ENCODE measurements around the gene HOXA10.

The HOXA10 gene

GRCh38 chr7:27161214-27161720 is 12.9 kb downstream of the HOXA10 start:
- Histone ChIP-seq H2BK120ac (ENCODE audit: low read depth, low read length) (peak overlapping the region; percentile 27), H3K9ac (ENCODE audit: low read length) (peak overlapping the region; percentile 90), H2AFZ (ENCODE audit: low read depth, low read length) (peak overlapping the region; percentile 43), H2AK5ac (ENCODE audit: low read length, severe bottlenecking) (no peak overlapping the region), H2BK5ac (ENCODE audit: low read depth, low read length, poor library complexity, severe bottlenecking) (no peak overlapping the region), H2BK12ac (ENCODE audit: low read length in 2 of 2) (no peak overlapping the region), H3K18ac (ENCODE audit: low read depth in 1 of 2, low read length in 2 of 2) (peak overlapping the region in 1 of 2 experiments; percentile 70), H3K23ac (ENCODE audit: low read length in 2 of 2) (no peak overlapping the region), H3K36me3 (ENCODE audit: control insufficient read depth in 1 of 2, insufficient read depth in 2 of 2, low read depth in 1 of 2, low read length in 2 of 2) (peaks cover 15 to 41% of the 10 kb centered on the region in 2 experiments), H3K4me3 (ENCODE audit: insufficient read depth in 1 of 2, low read depth in 1 of 2, low read length in 2 of 2) (peak overlapping the region in 1 of 2 experiments; percentile 92), H3K27ac (ENCODE audit: low read length, poor library complexity, severe bottlenecking) (peak overlapping the region; percentile 25), H4K8ac (ENCODE audit: low read length) (peak overlapping the region; percentile 47), H3K4ac (ENCODE audit: low read depth in 1 of 2, low read length in 2 of 2) (no peak overlapping the region), H3K9me3 (ENCODE audit: control insufficient read depth, low read length) (no peaks in the 10 kb centered on the region), H3K27me3 (ENCODE audit: control insufficient read depth in 1 of 2, insufficient read depth in 1 of 2, low read length in 2 of 2) (peaks cover 0 to 26% of the 10 kb centered on the region in 2 experiments), H3K14ac (ENCODE audit: low read length in 2 of 2) (no peak overlapping the region), H3K79me1 (replicated peaks; ENCODE audit: low read length, poor library complexity, severe bottlenecking) (peaks cover 3% of the 10 kb centered on the region), H3K4me2 (ENCODE audit: low read length, poor library complexity, severe bottlenecking) (peak overlapping the region; percentile 94), H2BK15ac (ENCODE audit: low read depth, poor library complexity, severe bottlenecking) (no peak overlapping the region), H3K4me1 (ENCODE audit: control insufficient read depth, insufficient read depth, low read depth, low read length) (peaks cover 34% of the 10 kb centered on the region), H4K91ac (ENCODE audit: low read length) (no peak overlapping the region)
- DNase-seq, result no peak
- 7% methylated on average over 18 of the region's 27 CpGs for WGBS

GRCh38 chr7:27160546-27161213 is 13.4 kb downstream of the HOXA10 start:
- Histone ChIP-seq H2BK15ac (ENCODE audit: low read depth, poor library complexity, severe bottlenecking) (peak overlapping the region; percentile 44), H2AFZ (ENCODE audit: low read depth, low read length) (peak overlapping the region; percentile 84), H4K8ac (ENCODE audit: low read length) (peak overlapping the region; percentile 76), H3K79me1 (replicated peaks; ENCODE audit: low read length, poor library complexity, severe bottlenecking) (peaks cover 3% of the 10 kb centered on the region), H3K4ac (ENCODE audit: low read depth in 1 of 2, low read length in 2 of 2) (peak overlapping the region; percentile 63 to 73), H3K4me3 (ENCODE audit: insufficient read depth in 1 of 2, low read depth in 1 of 2, low read length in 2 of 2) (peak overlapping the region; percentile 60 to 82), H3K4me1 (ENCODE audit: control insufficient read depth, insufficient read depth, low read depth, low read length) (peaks cover 30% of the 10 kb centered on the region), H2BK120ac (ENCODE audit: low read depth, low read length) (peak overlapping the region; percentile 30), H4K91ac (ENCODE audit: low read length) (peak overlapping the region; percentile 30), H2BK5ac (ENCODE audit: low read depth, low read length, poor library complexity, severe bottlenecking) (no peak overlapping the region), H2BK12ac (ENCODE audit: low read length in 2 of 2) (peak overlapping the region in 1 of 2 experiments; percentile 48), H3K23ac (ENCODE audit: low read length in 2 of 2) (peak overlapping the region in 1 of 2 experiments; percentile 66), H3K9ac (ENCODE audit: low read length) (peak overlapping the region; percentile 84), H2AK5ac (ENCODE audit: low read length, severe bottlenecking) (no peak overlapping the region), H3K4me2 (ENCODE audit: low read length, poor library complexity, severe bottlenecking) (peak overlapping the region; percentile 94), H3K27me3 (ENCODE audit: control insufficient read depth in 1 of 2, insufficient read depth in 1 of 2, low read length in 2 of 2) (peaks cover 0 to 32% of the 10 kb centered on the region in 2 experiments), H3K36me3 (ENCODE audit: control insufficient read depth in 1 of 2, insufficient read depth in 2 of 2, low read depth in 1 of 2, low read length in 2 of 2) (peaks cover 15 to 39% of the 10 kb centered on the region in 2 experiments), H3K9me3 (ENCODE audit: control insufficient read depth, low read length) (no peaks in the 10 kb centered on the region), H3K14ac (ENCODE audit: low read length in 2 of 2) (peak overlapping the region in 1 of 2 experiments; percentile 88), H3K18ac (ENCODE audit: low read depth in 1 of 2, low read length in 2 of 2) (peak overlapping the region; percentile 33 to 82), H3K27ac (ENCODE audit: low read length, poor library complexity, severe bottlenecking) (peak overlapping the region; percentile 25)
- DNase-seq, result peak; percentile 78
- WGBS, result 5% methylated on average over 49 of the region's 54 CpGs

- no peak overlapping the region for H2BK12ac ChIP-seq (ENCODE audit: low read length in 2 of 2)
- peak overlapping the region in 1 of 2 experiments; percentile 82 for H3K4me3 ChIP-seq (ENCODE audit: insufficient read depth in 1 of 2, low read depth in 1 of 2, low read length in 2 of 2)
- H3K4ac ChIP-seq (ENCODE audit: low read depth in 1 of 2, low read length in 2 of 2), result peak overlapping the region in 1 of 2 experiments; percentile 63
- peaks cover 15 to 34% of the 10 kb centered on the region in 2 experiments for H3K36me3 ChIP-seq (ENCODE audit: control insufficient read depth in 1 of 2, insufficient read depth in 2 of 2, low read depth in 1 of 2, low read length in 2 of 2)
- no peak overlapping the region for H2BK15ac ChIP-seq (ENCODE audit: low read depth, poor library complexity, severe bottlenecking)
- peak overlapping the region; percentile 84 for H3K9ac ChIP-seq (ENCODE audit: low read length)
- H3K4me2 ChIP-seq (ENCODE audit: low read length, poor library complexity, severe bottlenecking), result peak overlapping the region; percentile 94
- peaks cover 3% of the 10 kb centered on the region for H3K79me1 ChIP-seq (replicated peaks; ENCODE audit: low read length, poor library complexity, severe bottlenecking)
- H3K27me3 ChIP-seq (ENCODE audit: control insufficient read depth in 1 of 2, insufficient read depth in 1 of 2, low read length in 2 of 2), result peaks cover 0 to 37% of the 10 kb centered on the region in 2 experiments
- no peak overlapping the region for H3K14ac ChIP-seq (ENCODE audit: low read length in 2 of 2)
- H2BK120ac ChIP-seq (ENCODE audit: low read depth, low read length), result no peak overlapping the region
- no peak overlapping the region for H3K18ac ChIP-seq (ENCODE audit: low read depth in 1 of 2, low read length in 2 of 2)
- H3K4me1 ChIP-seq (ENCODE audit: control insufficient read depth, insufficient read depth, low read depth, low read length), result peaks cover 27% of the 10 kb centered on the region
- H3K9me3 ChIP-seq (ENCODE audit: control insufficient read depth, low read length), result no peaks in the 10 kb centered on the region
- no peak overlapping the region for H2AK5ac ChIP-seq (ENCODE audit: low read length, severe bottlenecking)
- no peak overlapping the region for H4K8ac ChIP-seq (ENCODE audit: low read length)
- no peak overlapping the region for H2BK5ac ChIP-seq (ENCODE audit: low read depth, low read length, poor library complexity, severe bottlenecking)
- DNase-seq, result no peak
- no peak overlapping the region for H4K91ac ChIP-seq (ENCODE audit: low read length)
- peak overlapping the region; percentile 84 for H2AFZ ChIP-seq (ENCODE audit: low read depth, low read length)
- no peak overlapping the region for H3K23ac ChIP-seq (ENCODE audit: low read length in 2 of 2)
- no peak overlapping the region for H3K27ac ChIP-seq (ENCODE audit: low read length, poor library complexity, severe bottlenecking)
- WGBS, result 71% methylated on average over 21 of the region's 23 CpGs
These were observed 14.0 kb downstream of the HOXA10 start for GRCh38 chr7:27160145-27160545.
